G401.6 (cell line): ENCODE data around the gene SLC30A2.
A peak's percentile ranks its signal among the peaks of the same experiment; 100 is the strongest.

ENCODE experiments used
- FAIRE-seq: peaks from 2 replicates; lab custom pipeline; 2012; peaks lifted over from hg19 to GRCh38; lab: Jason Lieb, UNC

The SLC30A2 gene

DNA sequence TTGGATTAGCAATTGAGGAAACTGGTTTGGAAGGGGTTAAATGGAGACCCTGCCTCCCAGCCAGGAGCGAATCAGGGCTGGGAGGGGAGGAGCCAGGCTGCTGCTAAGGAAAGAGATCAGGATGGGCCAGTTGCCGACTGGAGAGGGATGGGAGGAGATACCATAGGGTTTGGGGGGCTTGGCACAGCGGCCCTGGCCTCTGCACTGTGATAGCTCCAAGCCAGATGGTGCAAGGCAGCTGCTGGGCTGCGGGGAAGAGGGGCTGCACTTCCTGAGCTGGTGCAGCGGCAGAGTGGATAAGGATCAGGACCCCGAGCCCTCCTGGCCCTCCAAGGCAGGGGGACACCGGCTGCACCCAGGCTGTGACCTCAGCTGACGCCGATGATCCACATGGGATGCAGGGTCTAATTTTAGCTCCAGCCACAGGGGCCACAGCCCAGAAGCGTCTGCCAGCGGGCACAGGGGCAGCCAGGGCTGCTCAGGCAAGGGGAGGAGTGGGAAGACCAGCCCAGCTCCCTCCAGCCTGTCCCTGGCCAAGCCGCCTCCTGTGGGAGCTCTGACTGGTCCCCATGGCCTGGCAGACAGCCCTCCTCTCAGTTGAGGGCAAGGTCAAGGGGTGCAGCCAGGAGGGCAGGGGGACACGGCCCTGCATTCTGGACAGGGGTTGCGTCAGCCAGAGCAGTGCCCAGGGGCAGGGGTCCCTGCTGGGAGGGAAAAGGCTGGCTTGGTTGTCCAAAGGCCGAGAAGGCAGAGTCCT lies 24.1 kb downstream of the SLC30A2 start, which contains the start of gene EXTL1:
TSS of gene EXTL1 (plus strand) at position 129 of the 757 bp plus-strand sequence. CDS start 872 bp downstream, outside the sequence.
- FAIRE-seq, result peak; percentile 99

DNA sequence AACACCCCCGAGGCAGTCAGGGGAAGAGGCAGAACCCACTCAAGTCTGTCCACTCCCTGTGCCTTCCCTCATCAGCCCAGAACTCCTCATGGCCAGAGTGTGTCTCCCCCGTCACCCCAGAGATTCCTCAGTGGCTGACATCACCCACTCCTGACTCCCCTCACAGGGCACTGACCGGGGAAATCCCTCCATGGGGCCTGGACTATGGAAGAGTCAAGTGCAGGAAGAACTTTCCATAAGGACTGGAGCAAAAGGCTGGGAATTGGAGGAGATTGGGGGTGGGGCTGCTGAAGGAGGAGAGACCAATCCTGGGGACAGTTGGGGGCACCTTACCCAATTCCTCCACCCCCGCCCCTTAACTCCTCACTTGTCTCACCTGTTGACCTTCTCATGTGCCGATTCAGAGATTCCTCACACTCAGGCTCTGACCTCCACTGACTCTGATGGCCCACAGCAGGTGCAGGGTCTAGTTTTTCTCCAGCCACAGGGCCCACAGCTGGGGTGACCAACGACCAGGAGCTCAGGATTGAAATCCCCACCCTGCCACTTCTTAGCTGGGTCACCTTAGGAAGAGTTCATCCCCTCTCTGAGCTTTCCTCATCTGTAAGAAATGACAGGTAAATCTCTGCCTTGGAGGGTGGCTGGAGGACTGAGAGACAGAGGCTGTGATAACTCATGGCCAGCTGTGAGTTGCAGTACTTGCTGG lies 24.8 kb downstream of the SLC30A2 start:
- FAIRE-seq, result peak; percentile 90

DNA sequence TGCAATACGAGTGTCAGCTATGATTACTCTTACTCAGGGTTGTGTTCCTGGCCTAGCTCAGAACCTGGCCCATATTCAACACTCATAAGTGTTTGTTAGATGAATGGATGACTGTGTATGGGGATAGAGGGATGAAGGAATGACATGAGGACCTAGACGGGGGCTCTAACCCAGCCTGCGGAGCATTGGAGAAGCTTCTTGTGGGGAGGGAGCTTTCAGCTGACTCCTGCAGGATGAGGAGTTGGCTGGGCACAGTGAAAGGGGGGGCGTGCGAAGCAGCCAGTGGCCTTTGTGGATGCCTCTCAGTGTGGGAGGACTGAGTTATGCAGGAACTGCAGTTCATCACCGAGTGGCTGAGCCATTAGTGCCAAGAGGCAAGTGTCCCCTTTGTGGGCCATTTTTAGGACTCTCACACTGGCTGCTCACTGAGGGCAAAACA lies 25.6 kb downstream of the SLC30A2 start:
- FAIRE-seq, result no peak

DNA sequence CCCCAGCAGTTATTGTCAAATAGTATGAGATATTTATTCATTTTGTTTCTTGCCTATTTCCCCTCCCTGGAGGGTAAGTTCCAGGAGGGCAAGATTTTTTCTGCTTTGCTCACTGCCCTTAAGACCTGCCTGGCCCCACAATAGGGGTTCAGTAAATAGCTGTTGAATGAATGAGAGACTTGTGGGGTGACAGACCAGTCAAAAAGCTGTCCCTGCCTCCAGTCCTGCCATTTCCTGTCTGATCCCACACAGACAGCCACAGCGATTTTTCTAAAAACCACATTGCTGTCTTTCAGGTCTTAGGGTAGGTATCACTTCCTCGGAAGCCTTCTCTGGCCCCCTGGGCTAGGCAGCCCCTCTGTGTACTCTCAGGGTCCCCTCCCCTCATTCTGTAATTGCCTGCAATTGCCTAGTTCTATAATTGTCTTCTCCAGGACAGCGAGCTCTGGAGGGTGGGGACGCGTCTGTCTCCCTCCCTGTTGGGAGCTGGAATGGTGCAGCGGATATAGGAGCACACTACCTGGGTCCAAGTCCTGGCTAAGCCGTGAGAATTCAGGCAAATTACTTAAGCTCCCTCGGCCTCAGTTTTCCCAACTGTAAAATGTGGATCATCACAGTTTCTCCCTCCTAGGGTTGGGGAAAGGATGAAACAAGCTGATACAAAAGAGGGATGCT lies 26.1 kb downstream of the SLC30A2 start:
- peak; percentile 98 for FAIRE-seq

DNA sequence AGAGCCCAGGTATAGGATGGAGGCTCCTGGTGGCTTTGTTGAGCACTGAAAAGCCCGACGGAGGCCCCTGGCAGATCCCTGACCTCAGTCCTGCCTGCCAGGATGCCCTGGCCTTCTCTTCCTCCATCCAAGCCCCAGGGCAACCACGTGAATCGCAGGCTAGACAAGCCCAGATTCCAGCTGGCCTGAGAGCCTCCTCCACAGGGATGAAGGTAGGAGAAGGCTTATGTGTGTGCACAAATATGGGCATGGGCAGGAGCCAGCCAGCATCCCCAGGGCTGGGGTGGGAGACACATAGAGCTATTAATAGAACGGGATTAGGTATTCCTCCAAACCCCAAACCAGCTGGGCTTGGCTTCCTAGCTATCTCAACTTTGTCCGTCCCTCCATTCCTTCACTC lies 28.3 kb downstream of the SLC30A2 start:
- no peak for FAIRE-seq

DNA sequence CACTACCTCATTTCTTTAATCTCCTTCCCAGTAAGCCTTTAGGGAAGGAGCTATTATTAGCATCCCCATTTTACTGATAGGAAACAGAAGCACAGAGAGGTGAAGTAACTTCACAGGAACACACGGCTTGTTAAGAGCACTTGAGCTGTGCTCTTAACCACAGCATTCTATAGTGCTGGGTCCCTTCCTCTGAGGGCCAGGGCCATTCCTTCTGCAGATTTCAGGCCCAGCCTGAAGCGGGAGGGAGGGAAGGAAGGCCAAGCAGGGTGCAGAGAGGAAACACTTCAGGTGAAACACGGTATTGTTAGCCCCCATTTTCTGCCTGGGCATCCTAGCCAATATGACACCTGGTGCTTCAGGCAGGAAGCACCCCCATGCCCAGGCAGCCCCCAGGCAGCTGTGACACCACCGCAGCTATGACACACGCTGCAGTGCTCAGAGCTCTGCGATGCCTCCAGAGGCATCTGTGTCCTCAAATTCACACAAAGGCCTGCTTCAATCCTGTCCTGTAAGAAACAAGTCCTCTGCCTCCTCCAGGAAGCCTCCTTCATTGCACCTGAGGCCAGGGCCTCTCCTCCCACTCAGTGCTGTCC lies 28.9 kb downstream of the SLC30A2 start:
- FAIRE-seq, result peak; percentile 40

DNA sequence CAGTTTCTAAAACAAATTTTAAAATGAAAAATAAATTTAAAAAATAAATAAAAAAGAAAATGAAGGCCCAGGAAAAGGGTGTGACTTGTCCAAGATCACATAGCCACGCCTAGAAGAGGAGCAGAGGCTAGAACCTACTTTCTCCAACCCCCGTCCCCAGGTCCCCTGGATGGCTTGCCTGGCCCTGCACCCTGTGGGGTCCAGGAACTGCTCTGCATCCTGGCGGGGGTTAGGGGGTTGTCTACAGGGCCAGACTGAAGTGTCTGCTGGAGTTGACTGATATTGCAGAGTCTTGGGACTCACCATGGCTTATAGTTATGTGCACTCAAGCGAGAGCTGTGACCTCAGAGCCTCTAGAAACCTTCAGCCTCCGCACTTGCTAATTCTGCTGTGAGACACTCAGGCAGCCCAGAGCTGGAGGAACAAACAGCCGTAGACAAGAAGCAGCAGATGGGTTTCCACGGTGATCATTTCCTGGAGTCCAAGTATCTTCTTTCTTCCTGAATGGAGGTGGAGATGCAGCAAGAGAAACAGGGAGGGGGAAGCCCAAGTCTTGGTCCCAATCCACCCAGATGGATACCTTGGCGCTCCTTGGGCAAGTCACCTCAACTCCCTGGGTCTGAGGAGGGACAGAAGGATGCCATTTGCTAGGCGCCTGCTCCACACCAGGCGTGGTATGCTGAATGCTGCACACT lies 29.5 kb downstream of the SLC30A2 start:
- FAIRE-seq, result no peak

DNA sequence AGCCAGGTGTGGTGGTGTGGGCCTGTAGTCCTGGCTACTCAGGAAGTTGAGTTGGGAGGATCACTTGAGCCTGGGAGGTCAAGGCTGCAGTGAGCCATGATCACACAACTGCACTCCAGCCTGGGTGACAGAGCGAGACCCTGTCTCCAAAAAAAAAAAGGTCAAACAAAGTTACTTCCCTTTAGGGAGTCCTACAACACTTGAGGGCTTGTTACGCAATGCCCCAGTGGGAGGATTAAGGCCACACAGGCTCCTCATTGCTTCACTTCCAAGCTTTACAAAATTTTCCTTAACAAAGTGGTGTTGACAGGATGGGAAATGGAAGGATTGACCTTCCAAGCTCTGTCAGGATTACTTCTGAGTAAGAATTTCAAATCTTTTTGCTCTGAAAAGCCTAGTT lies 30.6 kb downstream of the SLC30A2 start:
- peak; percentile 98 for FAIRE-seq

DNA sequence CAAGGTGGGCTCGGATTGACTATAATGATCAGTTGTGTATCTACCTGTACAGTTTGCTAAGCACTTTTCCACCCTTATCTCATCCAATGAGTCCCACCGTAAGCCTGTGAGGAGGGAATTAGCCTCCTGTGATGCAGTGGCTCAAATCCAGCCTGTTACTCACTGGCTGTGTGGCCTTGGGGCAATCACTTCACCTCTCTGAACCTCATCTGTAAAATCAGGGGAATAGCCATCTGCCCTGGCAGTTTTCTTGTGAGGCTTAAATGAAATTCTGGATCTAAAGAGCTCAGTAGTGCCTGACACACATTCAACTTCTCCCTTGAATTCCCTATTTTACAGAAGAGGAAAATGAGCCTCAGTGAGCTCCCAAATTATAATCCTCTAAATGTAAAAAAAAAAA lies 31.7 kb downstream of the SLC30A2 start:
- no peak for FAIRE-seq

DNA sequence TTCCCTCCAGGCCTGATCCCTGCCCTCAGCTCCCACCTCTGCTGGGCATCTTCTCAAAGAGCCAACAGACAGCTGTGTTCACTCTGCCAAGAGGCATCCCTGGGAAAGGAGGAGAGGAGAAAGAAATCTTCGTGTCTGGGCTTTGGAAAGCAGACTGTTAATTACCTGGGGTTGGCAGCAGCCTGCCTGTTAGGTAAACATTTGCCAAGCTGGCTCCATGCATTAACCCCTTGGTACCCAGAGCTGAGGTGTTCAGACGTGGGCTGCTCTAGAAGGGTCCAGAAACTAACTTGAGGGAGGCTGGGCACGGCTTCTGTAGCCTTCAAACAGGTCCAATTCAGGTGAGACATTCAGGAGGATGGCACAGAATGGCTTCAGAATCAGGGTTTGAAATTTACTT lies 33.1 kb downstream of the SLC30A2 start:
- FAIRE-seq, result no peak

DNA sequence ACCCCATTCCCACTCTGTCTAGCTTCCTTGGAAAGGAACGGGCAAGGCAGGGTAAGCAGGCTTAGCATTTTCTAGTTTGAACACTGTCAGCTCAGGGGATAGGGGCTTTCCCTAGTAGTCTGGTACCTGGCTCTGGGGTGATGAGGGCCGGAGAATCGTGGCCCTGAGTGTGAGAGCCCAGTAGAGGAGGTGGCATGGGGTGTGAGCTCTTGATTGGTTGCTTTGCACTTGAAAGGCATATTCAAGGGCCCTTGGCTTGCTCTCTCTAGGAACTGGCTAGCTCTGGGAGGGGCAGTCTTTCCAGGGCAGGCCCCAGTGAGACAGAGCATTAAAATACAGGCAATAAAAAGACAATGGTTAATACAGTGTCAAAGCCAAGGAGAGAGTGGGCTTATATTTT lies 35.1 kb downstream of the SLC30A2 start:
- peak; percentile 99 for FAIRE-seq

DNA sequence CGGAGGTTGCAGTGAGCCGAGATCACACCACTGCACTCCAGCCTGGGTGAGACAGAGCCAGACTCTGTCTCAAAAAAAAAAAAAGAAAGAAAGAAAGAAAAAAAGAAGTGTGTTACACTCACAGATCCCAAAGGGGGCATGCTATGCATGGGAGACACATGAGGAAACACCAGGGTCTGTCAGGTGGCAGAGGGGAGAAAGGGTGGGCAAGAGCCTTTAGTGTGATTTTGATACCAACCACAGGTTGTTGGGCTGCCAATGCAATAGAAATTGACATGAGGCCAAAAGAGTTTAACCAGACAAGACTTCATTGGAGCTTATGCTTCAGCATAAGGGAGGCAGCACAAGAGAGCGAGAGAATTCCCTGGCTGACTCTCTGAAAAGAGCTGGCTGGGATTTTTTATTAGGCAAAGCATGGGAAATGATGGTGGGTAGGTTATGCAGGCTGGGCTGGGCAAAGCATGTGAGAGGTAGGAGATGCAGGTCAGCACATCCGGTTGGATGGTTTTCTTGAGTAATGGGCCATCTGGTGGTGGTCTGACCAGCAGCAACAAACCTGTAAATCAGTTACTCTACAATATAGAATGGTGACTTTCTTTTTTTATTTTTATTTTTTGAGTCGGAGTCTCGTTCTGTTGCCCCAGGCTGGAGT lies 36.0 kb downstream of the SLC30A2 start:
- FAIRE-seq, result no peak

DNA sequence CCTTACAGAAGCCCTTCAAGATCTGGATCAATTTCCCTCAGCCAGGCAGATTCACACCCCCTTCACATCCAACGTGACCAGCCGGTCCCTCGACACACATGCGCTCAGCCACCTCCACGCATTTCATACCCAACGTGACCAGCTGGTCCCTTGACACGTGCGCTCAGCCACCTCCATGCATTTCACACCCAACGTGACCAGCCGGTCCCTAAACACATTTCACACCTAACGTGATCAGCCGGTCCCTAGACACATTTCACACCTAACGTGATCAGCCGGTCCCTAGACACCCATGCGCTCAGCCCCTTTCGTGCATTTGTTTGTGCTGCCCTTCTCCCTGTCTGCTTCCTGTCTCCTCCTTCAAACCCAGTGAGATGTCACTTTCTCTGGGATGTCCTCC lies 39.2 kb downstream of the SLC30A2 start:
- no peak for FAIRE-seq

DNA sequence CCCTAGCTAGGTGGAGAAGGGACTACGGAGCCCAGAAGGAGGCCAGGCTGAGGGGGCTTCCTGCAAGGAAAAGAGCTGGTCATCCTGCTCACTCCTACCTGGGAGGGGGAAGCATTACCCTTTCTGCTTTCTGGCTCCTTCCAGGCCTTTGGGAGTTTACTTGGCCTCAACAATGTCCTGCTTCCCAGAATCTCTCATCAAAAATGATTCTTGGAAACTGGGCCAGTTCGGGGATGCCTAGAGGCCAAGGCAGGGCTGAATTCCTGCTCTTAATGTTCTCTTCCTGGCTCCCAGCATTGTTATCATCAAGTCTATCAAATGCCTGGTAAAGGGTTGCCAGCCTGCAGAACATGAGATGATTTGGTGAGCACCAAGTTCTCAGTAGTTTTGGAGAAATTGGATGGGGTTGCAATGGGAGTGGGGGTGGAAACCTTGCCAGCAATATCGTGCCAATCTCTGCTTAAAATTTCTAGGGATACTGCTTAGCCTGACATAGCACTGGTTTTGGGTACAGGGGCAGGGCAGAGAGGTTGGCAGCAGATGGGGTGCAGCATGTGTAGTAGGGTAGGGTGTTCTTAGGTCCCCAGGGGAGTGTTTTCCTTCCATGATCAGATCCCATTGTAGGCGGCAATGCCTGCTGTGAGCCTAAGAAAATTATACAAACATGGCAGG lies 40.3 kb downstream of the SLC30A2 start:
- FAIRE-seq, result no peak

DNA sequence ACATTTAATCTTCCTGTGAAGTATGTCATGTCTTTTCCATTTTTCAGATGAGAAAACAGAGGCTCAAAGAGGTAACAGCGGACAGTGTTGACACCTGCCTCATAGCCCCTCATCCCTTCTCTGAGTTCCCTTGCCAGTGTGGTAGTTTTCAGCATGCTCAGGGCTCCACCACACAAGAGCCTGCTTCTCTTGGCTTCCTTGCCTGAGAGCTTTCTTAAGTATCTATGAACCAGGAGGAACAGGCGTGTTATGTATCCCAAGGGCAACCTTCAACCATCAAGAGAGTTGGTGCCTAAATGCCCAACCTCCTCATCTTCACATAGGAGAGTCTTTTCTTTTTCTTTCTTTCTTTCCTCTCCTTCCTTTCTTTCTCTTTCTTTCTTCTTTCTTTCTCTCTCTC lies 42.2 kb downstream of the SLC30A2 start:
- FAIRE-seq, result no peak

DNA sequence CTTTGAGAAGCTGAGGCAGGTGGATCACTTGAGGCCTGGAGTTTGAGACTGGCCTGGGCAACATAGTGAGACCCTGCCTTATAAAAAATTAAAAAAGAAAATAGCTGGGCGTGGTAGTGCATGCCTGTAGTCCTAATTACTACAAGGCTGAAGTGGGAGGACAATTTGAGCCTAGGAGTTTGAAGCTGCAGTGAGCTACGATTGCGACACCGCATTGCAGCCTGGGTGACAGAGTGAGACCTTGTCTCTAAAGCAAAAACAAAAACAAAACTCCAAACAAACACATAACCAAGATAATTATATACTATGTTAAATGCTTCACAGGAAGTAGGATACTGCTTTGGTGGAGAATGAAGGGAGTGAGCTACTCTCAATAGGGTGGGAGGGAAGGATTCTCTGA lies 42.7 kb downstream of the SLC30A2 start:
- no peak for FAIRE-seq

DNA sequence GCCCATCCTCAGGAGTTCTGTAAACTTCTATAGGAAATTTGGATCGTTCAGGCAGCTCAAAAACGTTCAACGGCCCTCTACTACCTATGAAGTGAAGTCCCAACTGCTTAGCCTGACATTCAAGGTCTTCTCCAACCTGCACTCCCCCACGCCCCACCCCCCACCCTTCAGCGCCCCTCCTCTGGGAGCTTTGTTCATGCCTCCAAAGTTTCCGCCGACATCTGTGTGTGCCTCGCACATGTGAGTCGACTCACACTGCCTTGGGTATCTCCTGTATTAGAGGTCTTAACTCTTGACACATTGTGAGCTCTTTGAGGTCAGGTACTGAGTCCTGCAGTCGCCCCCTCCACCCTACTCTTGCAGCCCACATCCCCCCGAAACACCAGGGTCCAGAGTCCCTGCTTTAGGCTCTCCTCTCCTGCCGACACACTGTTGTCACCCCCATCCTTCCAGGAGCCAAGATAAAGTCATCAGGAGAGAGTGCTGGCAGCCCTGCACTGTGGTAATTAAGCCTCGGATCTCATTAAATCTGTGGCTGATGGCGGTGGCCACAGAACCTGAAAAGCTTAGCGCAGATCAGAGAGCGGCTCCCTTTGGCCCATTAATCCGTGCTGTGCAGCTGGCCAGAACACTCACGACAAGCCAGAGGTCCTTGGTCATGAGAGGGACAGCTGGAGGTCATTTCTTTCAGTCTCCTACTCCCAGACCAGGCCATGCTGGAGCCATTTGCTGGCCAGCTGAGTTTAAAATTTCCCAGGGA lies 46.7 kb downstream of the SLC30A2 start:
- no peak for FAIRE-seq

DNA sequence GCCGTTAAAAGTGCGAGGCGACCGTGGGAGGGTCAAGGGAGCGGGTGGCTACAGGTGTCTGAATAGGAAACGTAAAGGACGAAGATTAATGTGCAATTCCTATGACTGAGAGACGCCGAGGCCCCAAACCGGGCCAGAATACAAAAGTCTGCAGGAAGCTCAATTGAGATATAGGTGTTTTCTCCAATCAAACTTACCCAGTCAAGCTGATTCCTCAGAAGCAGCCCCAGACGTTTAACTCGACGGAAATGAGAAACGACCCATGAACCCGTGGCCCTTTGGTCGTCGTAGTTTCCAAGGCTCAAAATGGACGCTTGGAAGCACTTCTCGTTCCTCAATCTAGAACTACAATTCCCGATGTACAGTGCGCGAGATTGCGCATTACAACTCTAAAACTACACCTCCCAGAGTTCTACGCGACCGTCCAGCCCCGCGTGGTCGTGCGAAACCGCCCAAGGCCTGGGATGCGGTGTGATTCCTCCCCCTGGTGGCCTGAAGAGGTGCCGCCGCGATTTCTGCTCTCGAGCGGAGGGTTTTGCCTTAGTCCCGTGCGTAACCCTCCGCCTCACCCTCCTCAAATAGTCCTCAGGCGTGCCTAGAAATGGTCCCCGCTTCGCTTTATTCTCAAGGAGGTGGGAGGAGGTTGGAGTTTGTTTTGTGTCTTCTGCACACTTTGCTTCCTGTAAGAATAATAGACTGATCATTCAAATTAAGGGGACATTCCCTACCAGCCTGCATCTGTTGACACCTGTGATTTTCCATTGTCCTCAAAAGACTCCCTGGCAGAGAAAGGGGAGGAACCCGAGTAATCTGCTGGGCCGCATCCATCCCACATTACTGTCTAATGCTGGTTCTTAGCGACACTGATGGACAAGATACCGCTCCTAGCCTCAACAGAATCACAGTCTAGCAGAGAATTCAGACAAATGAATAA lies 47.8 kb downstream of the SLC30A2 start, which contains the start of gene PAFAH2:
TSS of gene PAFAH2 (minus strand) at position 236 of the 934 bp plus-strand sequence. CDS start 7,247 bp downstream, outside the sequence.
- FAIRE-seq, result peak; percentile 98
